SH-SY5Y (cell line): ENCODE results near the gene EHMT1.

Experiments used
- GATA2 ChIP-seq: IDR thresholded peaks from 2 replicates; pipeline ENCODE4 v1.6.1; 2011; ENCODE audit warnings: mild to moderate bottlenecking, low read depth, low read length
- GATA3 ChIP-seq: IDR thresholded peaks from 2 replicates; pipeline ENCODE4 v1.6.1; 2011; ENCODE audit warnings: low read depth, mild to moderate bottlenecking, low read length, moderate library complexity

The EHMT1 gene

GRCh38 chr9:137837345-137838278 is 218.8 kb downstream of the EHMT1 start:
- no peak for TF ChIP-seq GATA2
- TF ChIP-seq GATA3, result no peak

DNA sequence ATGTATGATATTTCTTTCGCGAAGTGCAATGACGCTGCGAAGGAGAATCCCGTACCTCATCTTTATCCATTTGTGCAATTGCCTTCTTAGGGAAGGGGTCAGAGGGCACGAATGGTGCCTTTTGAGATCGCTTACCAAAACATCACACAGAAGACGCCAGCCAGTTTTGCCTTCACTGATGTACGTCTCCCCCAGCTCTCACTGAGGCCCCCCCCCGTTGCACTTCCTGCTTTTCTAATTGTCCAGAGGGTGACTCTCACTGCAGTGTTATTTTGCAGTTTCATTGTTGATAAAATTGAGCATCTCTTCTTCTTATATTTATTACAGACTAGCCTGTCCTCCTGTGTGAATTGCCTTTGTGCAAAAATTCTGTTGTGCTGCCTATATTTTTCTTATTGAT is 219.8 kb downstream of the EHMT1 start:
- no peak for TF ChIP-seq GATA2
- TF ChIP-seq GATA3, result no peak

GRCh38 chr9:137843355-137843754 is 224.6 kb downstream of the EHMT1 start:
- TF ChIP-seq GATA3, result no peak

- TF ChIP-seq GATA3, result peak; percentile 85
- TF ChIP-seq GATA2, result peak; percentile 73; the same call in 1 of the 2 replicates
These were observed 232.9 kb downstream of the EHMT1 start for GRCh38 chr9:137851516-137852267.

GRCh38 chr9:137853392-137853995 is 234.7 kb downstream of the EHMT1 start:
- TF ChIP-seq GATA3 (no peak), GATA2 (no peak)

GRCh38 chr9:137860361-137860760 is 241.6 kb downstream of the EHMT1 start:
- TF ChIP-seq GATA3 (no peak), GATA2 (no peak)

- peak; percentile 94 for TF ChIP-seq GATA2
- peak; percentile 67 for TF ChIP-seq GATA3
These were observed 246.9 kb downstream of the EHMT1 start for GRCh38 chr9:137865581-137866145.

- no peak for TF ChIP-seq GATA2
- no peak for TF ChIP-seq GATA3
These were observed 247.7 kb downstream of the EHMT1 start for GRCh38 chr9:137866226-137867141.

GRCh38 chr9:137870432-137870831 is 251.6 kb downstream of the EHMT1 start:
- no peak for TF ChIP-seq GATA2
- no peak for TF ChIP-seq GATA3

GRCh38 chr9:137872296-137872695 is 253.5 kb downstream of the EHMT1 start:
- TF ChIP-seq GATA3 (no peak), GATA2 (no peak)

GRCh38 chr9:137873408-137873807 is 254.6 kb downstream of the EHMT1 start:
- TF ChIP-seq GATA2, result no peak
- TF ChIP-seq GATA3, result no peak

- TF ChIP-seq GATA2 (no peak), GATA3 (no peak)
These were observed 255.1 kb downstream of the EHMT1 start for GRCh38 chr9:137873858-137874362.

- TF ChIP-seq GATA3 (no peak), GATA2 (no peak)
These were observed 256.5 kb downstream of the EHMT1 start for GRCh38 chr9:137875354-137875753.

DNA sequence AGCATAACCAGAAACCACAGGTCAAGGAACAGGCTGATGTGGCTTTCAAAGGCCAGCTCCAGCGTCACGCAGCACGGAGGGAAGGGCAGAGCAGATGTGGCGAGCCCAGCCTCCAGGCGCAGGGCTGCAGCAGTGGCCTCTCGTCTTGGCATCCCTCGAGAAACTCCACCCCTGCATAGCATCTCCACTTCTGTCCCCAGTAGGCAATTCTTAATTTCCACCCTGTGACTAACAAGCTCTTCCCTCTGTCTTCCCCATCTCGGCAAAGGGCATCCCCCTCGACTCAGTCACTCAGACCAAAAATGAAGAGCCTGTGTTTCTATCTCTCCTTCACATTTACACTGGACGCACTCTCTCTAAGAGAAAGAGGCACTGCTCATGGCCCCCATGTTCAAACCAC is 257.0 kb downstream of the EHMT1 start:
- no peak for TF ChIP-seq GATA3
- no peak for TF ChIP-seq GATA2
